Kidney (tissue), 14 donors: ENCODE measurements around the gene NOL9. TPM values are rescaled to one million over a fixed set of nuclear protein-coding genes. Genes with fewer than 3 reads are reported as not detected.

ENCODE experiments used
- DNase-seq, 5 donors: peaks; one replicate each; pipeline ENCODE4 v3.0.0-alpha.2; 2013 to 2020
- FAIRE-seq: peaks from 2 replicates; lab custom pipeline; 2012; peaks lifted over from hg19 to GRCh38; lab: Jason Lieb, UNC
- H3K27ac ChIP-seq, 2 donors: one replicate each; pipeline ENCODE4 v1.7.0; 2013; ENCODE audit warnings: low read depth in 2 of 2, low read length in 2 of 2, inconsistent platforms in 1 of 2
- H3K27me3 ChIP-seq: one replicate; pipeline ENCODE4 v1.7.1; 2013; ENCODE audit warnings: low read length, inconsistent platforms; ENCODE audit not compliant: control insufficient read depth, insufficient read depth
- H3K36me3 ChIP-seq, 3 donors: one replicate each; pipeline versions ENCODE4 v1.7.0 to v1.7.1; 2013; ENCODE audit warnings: low read length in 3 of 3, control low read depth in 1 of 3, inconsistent platforms in 1 of 3; ENCODE audit not compliant: insufficient read depth in 3 of 3, control insufficient read depth in 2 of 3
- H3K4me1 ChIP-seq, 3 donors: one replicate each; pipeline versions ENCODE4 v1.7.0 to v1.7.1; 2013; ENCODE audit warnings: low read length in 3 of 3, inconsistent platforms in 1 of 3, low read depth in 1 of 3; ENCODE audit not compliant: control insufficient read depth in 2 of 3, insufficient read depth in 2 of 3
- H3K4me3 ChIP-seq, 3 donors: one replicate each; pipeline versions ENCODE4 v1.7.0 to v1.8.1; 2013; ENCODE audit warnings: low read length in 3 of 3, control low read depth in 1 of 3, inconsistent platforms in 1 of 3
- H3K9ac ChIP-seq, 3 donors: one replicate each; pipeline versions ENCODE4 v1.7.0 to v1.7.1; 2013; ENCODE audit warnings: low read length in 3 of 3, control low read depth in 1 of 3, inconsistent platforms in 1 of 3
- H3K9me3 ChIP-seq, 3 donors: one replicate each; pipeline versions ENCODE4 v1.7.0 to v1.7.1; 2013; ENCODE audit warnings: low read length in 3 of 3, control low read depth in 1 of 3, inconsistent platforms in 1 of 3; ENCODE audit not compliant: control insufficient read depth in 2 of 3, insufficient read depth in 1 of 3
- CTCF ChIP-seq: IDR thresholded peaks from 3 replicates; pipeline ENCODE4 v1.5.1; 2012; ENCODE audit warnings: mild to moderate bottlenecking, moderate library complexity, borderline replicate concordance; ENCODE audit not compliant: insufficient read depth; ENCODE audit errors: extremely low read depth
- intact Hi-C: fragments of 100-400 bp; cut with DNase I; formaldehyde crosslinking; loops from one replicate; pipeline ENCODE4 v1.11.1; 2022
- polyA plus RNA-seq: library from polyadenylated mRNA; stranded (reverse); fragments of 350-450 nt; fragmentation: Illumina TruSeq; extraction: RNeasy Lipid Tissue Mini Kit (QIAGEN cat#74804); gene quantifications from one replicate; pipeline ENCODE4 v1.2.3, GENCODE V29; 2014; ENCODE audit warnings: low read depth, low replicate concordance; ENCODE audit not compliant: insufficient read depth
- total RNA-seq: library from RNA; stranded (reverse); fragmentation: NEBNext Ultra II Directional; extraction: Animal tissue kit (Norgen Biotek cat#: 25700); gene quantifications from one replicate; pipeline ENCODE4 v1.2.1, GENCODE V29; 2021
- donor health status: control.
- donor health status: control.
- donor health status: control.
- donor health status: control.
- donor health status: control.
- donor health status: DM: yes; HTN: yes; CAD: no.
- donor health status: Normal renal cell carcinoma (clear cell type).

Gene NOL9
- total and polyA plus RNA-seq, 2 donors from 2014 or later = 4.3 to 28.7 TPM

- Histone ChIP-seq H3K9ac (no peak overlapping the region), H3K4me3 (no peak overlapping the region), H3K9me3 (no peaks in the 10 kb centered on the region), H3K4me1 (no peaks in the 10 kb centered on the region), H3K27ac (no peak overlapping the region), H3K27me3 (no peaks in the 10 kb centered on the region), H3K36me3 (no peaks in the 10 kb centered on the region)
- DNase-seq = peak in 4 of 5 donors; percentile 47 to 65 (median 58)
- TF ChIP-seq CTCF = no peak
- no peak for FAIRE-seq
- intact Hi-C loops = no loop called here
Measured at GRCh38 chr1:6477039-6477820, 77.1 kb downstream of the NOL9 start.

- H3K9ac ChIP-seq = no peak overlapping the region
- intact Hi-C loops = no loop called here
- FAIRE-seq (no peak), DNase-seq (peak in 1 of 5 donors; percentile 51)
- no peak overlapping the region for H3K4me3 ChIP-seq
- no peaks in the 10 kb centered on the region for H3K4me1 ChIP-seq
- no peaks in the 10 kb centered on the region for H3K9me3 ChIP-seq
- no peak overlapping the region for H3K27ac ChIP-seq
- no peak for TF ChIP-seq CTCF
- H3K36me3 ChIP-seq = no peaks in the 10 kb centered on the region
- H3K27me3 ChIP-seq = no peaks in the 10 kb centered on the region
Measured at GRCh38 chr1:6476483-6476882, 77.8 kb downstream of the NOL9 start.

GRCh38 chr1:6475381-6476133 lies 78.8 kb downstream of the NOL9 start:
- Histone ChIP-seq H3K4me3 (no peak overlapping the region), H3K27me3 (no peaks in the 10 kb centered on the region), H3K36me3 (no peaks in the 10 kb centered on the region), H3K9ac (no peak overlapping the region), H3K27ac (no peak overlapping the region), H3K9me3 (no peaks in the 10 kb centered on the region), H3K4me1 (no peaks in the 10 kb centered on the region)
- DNase-seq = peak in 3 of 5 donors; percentile 59 to 86 (median 65)
- no peak for FAIRE-seq
- intact Hi-C loops = no loop called here
- TF ChIP-seq CTCF = peak; percentile 87
